ENCODE data around the gene DENND11. TPM values are rescaled to one million over a fixed set of nuclear protein-coding genes. Genes with fewer than 3 reads are reported as not detected.
"Not testable (repeated sequence)": the region's sequence is repeated elsewhere in the genome, so short reads cannot be mapped to it uniquely, and the experiment has no call there.

The DENND11 gene
- total and polyA plus RNA-seq, 2 experiments from 2014 or later, result 5.6 to 29.5 TPM

- Histone ChIP-seq H3K27ac (no peak overlapping the region), H3K4me2 (no peak overlapping the region), H2AFZ (no peak overlapping the region), H4K20me1 (ENCODE audit: insufficient read depth, poor library complexity, severe bottlenecking) (no peaks in the 10 kb centered on the region), H3K36me3 (replicated peaks; ENCODE audit: insufficient read depth, low read depth) (no peaks in the 10 kb centered on the region), H3K4me3 (no peak overlapping the region), H3K9me3 (ENCODE audit: low read depth) (no peaks in the 10 kb centered on the region), H3K4me1 (ENCODE audit: insufficient read depth) (peaks cover 7% of the 10 kb centered on the region), H3K79me2 (peaks cover 82% of the 10 kb centered on the region), H3K9me2 (replicated peaks; ENCODE audit: insufficient read depth) (no peaks in the 10 kb centered on the region), H3K27me3 (no peaks in the 10 kb centered on the region)
- WGBS (ENCODE audit: low lambda C conversion rate, missing lambda C conversion rate), result 62% methylated on average over 3 of the region's 3 CpGs
- DNase-seq (ENCODE audit: low spot score), result no peak
- TF ChIP-seq EZH2phosphoT487 (IDR thresholded peaks at IDR 0.05; ENCODE audit: low read depth, severe bottlenecking, unreplicated experiment), result no peak
- TF ChIP-seq EZH2 (IDR thresholded peaks at IDR 0.05; ENCODE audit: borderline replicate concordance), result no peak
- TF ChIP-seq CTCF (IDR thresholded peaks at IDR 0.05; ENCODE audit: poor library complexity), result no peak
These were observed 10.4 kb downstream of the DENND11 start for GRCh38 chr7:141691540-141691939.

GRCh38 chr7:141689072-141689825 lies 12.7 kb downstream of the DENND11 start:
- H3K4me3 ChIP-seq; H3K27me3 ChIP-seq; DNase-seq (ENCODE audit: low spot score); H3K9me2 ChIP-seq (replicated peaks; ENCODE audit: insufficient read depth); H2AFZ ChIP-seq; H4K20me1 ChIP-seq (ENCODE audit: insufficient read depth, poor library complexity, severe bottlenecking); H3K4me2 ChIP-seq; H3K9me3 ChIP-seq (ENCODE audit: low read depth); H3K36me3 ChIP-seq (replicated peaks; ENCODE audit: insufficient read depth, low read depth); H3K4me1 ChIP-seq (ENCODE audit: insufficient read depth); H3K27ac ChIP-seq: not testable (repeated sequence)
- H3K79me2 ChIP-seq, result peaks cover 67% of the 10 kb centered on the region
- WGBS (ENCODE audit: low lambda C conversion rate, missing lambda C conversion rate), result 97% methylated on average over 3 of the region's 3 CpGs

- Histone ChIP-seq H3K4me3 (no peak overlapping the region), H3K36me3 (replicated peaks; ENCODE audit: insufficient read depth, low read depth) (no peaks in the 10 kb centered on the region), H3K9me3 (ENCODE audit: low read depth) (no peaks in the 10 kb centered on the region), H3K27me3 (no peaks in the 10 kb centered on the region), H3K4me1 (ENCODE audit: insufficient read depth) (no peaks in the 10 kb centered on the region), H2AFZ (no peak overlapping the region), H3K4me2 (no peak overlapping the region), H3K9me2 (replicated peaks; ENCODE audit: insufficient read depth) (no peaks in the 10 kb centered on the region), H3K79me2 (peaks cover 55% of the 10 kb centered on the region), H3K27ac (no peak overlapping the region), H4K20me1 (ENCODE audit: insufficient read depth, poor library complexity, severe bottlenecking) (no peaks in the 10 kb centered on the region)
- no peak for DNase-seq (ENCODE audit: low spot score)
- TF ChIP-seq EZH2phosphoT487 (IDR thresholded peaks at IDR 0.05; ENCODE audit: low read depth, severe bottlenecking, unreplicated experiment) (no peak), EZH2 (IDR thresholded peaks at IDR 0.05; ENCODE audit: borderline replicate concordance) (no peak), CTCF (IDR thresholded peaks at IDR 0.05; ENCODE audit: poor library complexity) (no peak)
- 94% methylated on average over 5 of the region's 5 CpGs for WGBS (ENCODE audit: low lambda C conversion rate, missing lambda C conversion rate)
These were observed 13.9 kb downstream of the DENND11 start for GRCh38 chr7:141688043-141688442.

- no peak for DNase-seq (ENCODE audit: low spot score)
- H2AFZ ChIP-seq, result no peak overlapping the region
- H3K27me3 ChIP-seq, result no peaks in the 10 kb centered on the region
- H3K9me2 ChIP-seq (replicated peaks; ENCODE audit: insufficient read depth), result no peaks in the 10 kb centered on the region
- no peak for TF ChIP-seq CTCF (IDR thresholded peaks at IDR 0.05; ENCODE audit: poor library complexity)
- no peak for TF ChIP-seq EZH2phosphoT487 (IDR thresholded peaks at IDR 0.05; ENCODE audit: low read depth, severe bottlenecking, unreplicated experiment)
- no peak for TF ChIP-seq EZH2 (IDR thresholded peaks at IDR 0.05; ENCODE audit: borderline replicate concordance)
- H3K4me2 ChIP-seq, result no peak overlapping the region
- no peak overlapping the region for H3K27ac ChIP-seq
- no peaks in the 10 kb centered on the region for H3K36me3 ChIP-seq (replicated peaks; ENCODE audit: insufficient read depth, low read depth)
- H3K79me2 ChIP-seq, result peaks cover 41% of the 10 kb centered on the region
- no peaks in the 10 kb centered on the region for H4K20me1 ChIP-seq (ENCODE audit: insufficient read depth, poor library complexity, severe bottlenecking)
- H3K4me1 ChIP-seq (ENCODE audit: insufficient read depth), result no peaks in the 10 kb centered on the region
- WGBS (ENCODE audit: low lambda C conversion rate, missing lambda C conversion rate), result 64% methylated on average over 6 of the region's 6 CpGs
- H3K9me3 ChIP-seq (ENCODE audit: low read depth), result no peaks in the 10 kb centered on the region
- H3K4me3 ChIP-seq, result no peak overlapping the region
These were observed 15.3 kb downstream of the DENND11 start for GRCh38 chr7:141686670-141687069.
